Measurements from ENCODE around the gene CDH23.

DNA sequence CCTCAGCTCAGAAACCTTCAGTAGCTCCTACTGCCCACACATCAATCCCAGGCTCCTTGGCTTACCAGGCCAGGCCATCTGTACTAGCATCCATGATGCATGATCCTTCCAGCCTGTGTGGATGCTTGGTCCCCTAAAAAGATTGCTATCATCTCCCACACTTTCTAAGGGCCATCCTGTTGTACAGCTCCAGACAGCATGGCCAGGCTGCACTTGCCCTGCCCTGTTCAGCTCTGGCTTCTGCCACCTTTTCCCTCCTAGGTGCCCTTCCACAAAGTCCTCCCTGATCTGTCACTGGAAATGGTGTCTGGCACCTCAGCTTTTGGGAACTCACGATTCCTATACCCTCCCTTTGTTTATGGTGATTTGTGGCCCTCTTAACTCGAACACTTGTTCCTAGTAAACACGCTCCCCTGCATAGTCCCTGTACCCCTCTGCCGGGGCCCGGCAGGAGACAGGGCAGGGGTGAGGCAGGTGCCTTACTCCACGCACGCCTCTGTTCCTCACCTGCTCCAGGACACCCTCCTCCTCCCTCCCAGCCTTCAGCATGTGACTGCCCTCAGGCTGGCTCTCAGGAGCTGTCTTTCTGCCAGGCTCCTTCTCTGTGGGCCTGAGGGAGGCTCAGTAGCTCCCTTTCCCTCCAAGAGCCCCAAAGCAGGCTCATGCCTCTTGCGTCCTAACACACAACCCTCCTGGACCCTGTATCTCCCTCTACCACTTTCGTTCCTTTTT is 71.8 kb downstream of the CDH23 start:
- TF ChIP-seq, protein P1, sequence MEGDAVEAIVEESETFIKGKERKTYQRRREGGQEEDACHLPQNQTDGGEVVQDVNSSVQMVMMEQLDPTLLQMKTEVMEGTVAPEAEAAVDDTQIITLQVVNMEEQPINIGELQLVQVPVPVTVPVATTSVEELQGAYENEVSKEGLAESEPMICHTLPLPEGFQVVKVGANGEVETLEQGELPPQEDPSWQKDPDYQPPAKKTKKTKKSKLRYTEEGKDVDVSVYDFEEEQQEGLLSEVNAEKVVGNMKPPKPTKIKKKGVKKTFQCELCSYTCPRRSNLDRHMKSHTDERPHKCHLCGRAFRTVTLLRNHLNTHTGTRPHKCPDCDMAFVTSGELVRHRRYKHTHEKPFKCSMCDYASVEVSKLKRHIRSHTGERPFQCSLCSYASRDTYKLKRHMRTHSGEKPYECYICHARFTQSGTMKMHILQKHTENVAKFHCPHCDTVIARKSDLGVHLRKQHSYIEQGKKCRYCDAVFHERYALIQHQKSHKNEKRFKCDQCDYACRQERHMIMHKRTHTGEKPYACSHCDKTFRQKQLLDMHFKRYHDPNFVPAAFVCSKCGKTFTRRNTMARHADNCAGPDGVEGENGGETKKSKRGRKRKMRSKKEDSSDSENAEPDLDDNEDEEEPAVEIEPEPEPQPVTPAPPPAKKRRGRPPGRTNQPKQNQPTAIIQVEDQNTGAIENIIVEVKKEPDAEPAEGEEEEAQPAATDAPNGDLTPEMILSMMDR (IDR thresholded peaks at IDR 0.05; ENCODE audit: low read length) = no peak
- no peak for TF ChIP-seq EZH2 (optimal IDR thresholded peaks at IDR 0.05; ENCODE audit: low read depth, low read length)

Measured in MM.1S (cell line).